ENCODE data around the gene DPYD.

Gene DPYD

GRCh38 chr1:97119260-97120158 is 801.3 kb downstream of the DPYD start:
- TF ChIP-seq CTCF (IDR thresholded peaks at IDR 0.05; ENCODE audit: control insufficient read depth, extremely low read depth, insufficient read depth), result no peak
- no peak overlapping the region for H3K4me3 ChIP-seq (ENCODE audit: low read depth, low read length)
- DNase-seq (ENCODE audit: low read depth), result no peak

GRCh38 chr1:97114842-97115241 is 806.0 kb downstream of the DPYD start:
- DNase-seq (ENCODE audit: low read depth), result no peak
- no peak for TF ChIP-seq CTCF (IDR thresholded peaks at IDR 0.05; ENCODE audit: control insufficient read depth, extremely low read depth, insufficient read depth)
- no peak overlapping the region for H3K4me3 ChIP-seq (ENCODE audit: low read depth, low read length)

- H3K4me3 ChIP-seq (ENCODE audit: low read depth, low read length), result no peak overlapping the region
- no peak for TF ChIP-seq CTCF (IDR thresholded peaks at IDR 0.05; ENCODE audit: control insufficient read depth, extremely low read depth, insufficient read depth)
- DNase-seq (ENCODE audit: low read depth), result no peak
Observed at GRCh38 chr1:97112442-97112841, 808.4 kb downstream of the DPYD start.

- DNase-seq (ENCODE audit: low read depth), result no peak
- no peak overlapping the region for H3K4me3 ChIP-seq (ENCODE audit: low read depth, low read length)
- no peak for TF ChIP-seq CTCF (IDR thresholded peaks at IDR 0.05; ENCODE audit: control insufficient read depth, extremely low read depth, insufficient read depth)
Observed at GRCh38 chr1:97108179-97108578, 812.7 kb downstream of the DPYD start.

GRCh38 chr1:97105531-97105930 is 815.3 kb downstream of the DPYD start:
- H3K4me3 ChIP-seq (ENCODE audit: low read depth, low read length), result no peak overlapping the region
- no peak for DNase-seq (ENCODE audit: low read depth)
- TF ChIP-seq CTCF (IDR thresholded peaks at IDR 0.05; ENCODE audit: control insufficient read depth, extremely low read depth, insufficient read depth), result no peak

- TF ChIP-seq CTCF (IDR thresholded peaks at IDR 0.05; ENCODE audit: control insufficient read depth, extremely low read depth, insufficient read depth), result no peak
- no peak overlapping the region for H3K4me3 ChIP-seq (ENCODE audit: low read depth, low read length)
- DNase-seq (ENCODE audit: low read depth), result no peak
Observed at GRCh38 chr1:97101509-97101908, 819.3 kb downstream of the DPYD start.
